K562 (cell line): ENCODE data around the gene FBXW2. TPM values are rescaled to one million over a fixed set of nuclear protein-coding genes. Genes with fewer than 3 reads are reported as not detected.

Experiments
- ATAC-seq: fragments of 200-7000 bp; cut with Tn5 transposase; 3 replicates; pipeline ENCODE4 v1.9.1; 2020; ENCODE audit warnings: moderate library complexity
- BruUV-seq: library from RNA; stranded (reverse); fragments of 400-500 nt; replicated peaks from 2 replicates; lab custom pipeline; 2021; lab: Mats Ljungman, UMichigan
- CTCF ChIA-PET: fragments of 300-600 bp; formaldehyde crosslinking; extraction: SDS; loops from one replicate; lab custom pipeline; 2021; ENCODE audit warnings: low intra/inter-chr PET ratio; lab: Yijun Ruan, JAX
- POLR2A ChIA-PET: fragments of 300-600, 350-650 bp; sonication (Branson Sonifier 250); formaldehyde crosslinking; extraction: SDS; loops from one replicate; lab custom pipeline; 2021; ENCODE audit warnings: antibody characterized with exemption, inconsistent platforms; lab: Yijun Ruan, JAX
- DNase-seq, 4 experiments: peaks; one replicate each; pipeline versions ENCODE4 v3.0.0 to v3.0.0-alpha.2; 2011 to 2018; ENCODE audit warnings: low spot score in 3 of 4, mixed read lengths in 3 of 4; ENCODE audit errors: extremely low read depth in 1 of 4
- FAIRE-seq: peaks from 2 replicates; lab custom pipeline; 2011; peaks lifted over from hg19 to GRCh38; lab: Jason Lieb, UNC
- H2AFZ ChIP-seq: 2 replicates; pipeline ENCODE4 v1.6.0; 2011; ENCODE audit warnings: low read depth, low read length, control low read depth, inconsistent platforms
- H3K27ac ChIP-seq: fragments of 200-600 bp; 3 replicates; pipeline ENCODE4 v1.8.0; 2011; ENCODE audit warnings: low read depth, mild to moderate bottlenecking, control low read depth, inconsistent platforms, low read length, moderate library complexity, mixed read lengths; ENCODE audit errors: extremely low read depth
- H3K27me3 ChIP-seq, 2 experiments: fragments of 300-600 bp in 1 of 2; 2 replicates in 1 of 2; 3 replicates in 1 of 2; pipeline versions ENCODE4 v1.6.0 to v1.8.0; 2011; ENCODE audit warnings: inconsistent platforms in 2 of 2, low read length in 2 of 2, mild to moderate bottlenecking in 1 of 2, mixed read lengths in 1 of 2, moderate library complexity in 1 of 2; ENCODE audit not compliant: control insufficient read depth in 2 of 2, insufficient read depth in 2 of 2
- H3K36me3 ChIP-seq: fragments of 300-600 bp; 3 replicates; pipeline ENCODE4 v1.8.0; 2011; ENCODE audit warnings: mild to moderate bottlenecking, low read length, inconsistent platforms; ENCODE audit not compliant: control insufficient read depth, insufficient read depth
- H3K4me1 ChIP-seq, 2 experiments: fragments of 200-600 bp in 1 of 2; replicated peaks in 1 of 2; 2 replicates in 1 of 2; 3 replicates in 1 of 2; pipeline versions ENCODE4 v1.5.1 to v1.8.0; 2011; ENCODE audit warnings: inconsistent platforms in 2 of 2, low read length in 2 of 2, mild to moderate bottlenecking in 1 of 2, mixed read lengths in 1 of 2, moderate library complexity in 1 of 2; ENCODE audit not compliant: control insufficient read depth in 2 of 2, insufficient read depth in 2 of 2
- H3K4me2 ChIP-seq: 2 replicates; pipeline ENCODE4 v1.6.1; 2011; ENCODE audit warnings: low read length, control low read depth, inconsistent platforms, mixed read lengths; ENCODE audit not compliant: insufficient read depth
- H3K4me3 ChIP-seq: fragments of 200-600 bp; sonication (generic), shearing (Covaris generic); 2 replicates; pipeline ENCODE4 v1.5.1; 2016; ENCODE audit warnings: control low read depth, inconsistent platforms
- H3K79me2 ChIP-seq: fragments of 200-600 bp; 3 replicates; pipeline ENCODE4 v1.8.0; 2011; ENCODE audit warnings: low read length, inconsistent platforms; ENCODE audit not compliant: control insufficient read depth, insufficient read depth
- H3K9ac ChIP-seq, 2 experiments: 2 replicates each; pipeline versions ENCODE4 v1.6.0 to v1.6.1; 2011; ENCODE audit warnings: low read depth in 2 of 2, low read length in 2 of 2, control low read depth in 1 of 2, inconsistent platforms in 1 of 2, mild to moderate bottlenecking in 1 of 2, mixed read lengths in 1 of 2; ENCODE audit not compliant: insufficient read depth in 1 of 2
- H3K9me1 ChIP-seq: one replicate; pipeline ENCODE4 v1.6.0; 2011; ENCODE audit warnings: inconsistent platforms, mild to moderate bottlenecking, low read length, moderate library complexity; ENCODE audit not compliant: control insufficient read depth, insufficient read depth
- H3K9me3 ChIP-seq: replicated peaks from 2 replicates; pipeline ENCODE4 v1.5.1; 2011; ENCODE audit warnings: low read depth, low read length, inconsistent platforms; ENCODE audit not compliant: control insufficient read depth, insufficient read depth
- H4K20me1 ChIP-seq: replicated peaks from 2 replicates; pipeline ENCODE4 v1.6.1; 2011; ENCODE audit warnings: low read length, inconsistent platforms, mixed read lengths; ENCODE audit not compliant: control insufficient read depth, insufficient read depth
- AFF1 ChIP-seq, 2 experiments: fragments of 450-650 bp; IDR thresholded peaks; 2 replicates each; pipeline ENCODE4 v1.6.1; 2018; ENCODE audit warnings: mild to moderate bottlenecking in 2 of 2, low read depth in 1 of 2; ENCODE audit not compliant: partially characterized antibody in 2 of 2
- BCL6 ChIP-seq: fragments of 250-450 bp; sonication (Bioruptor Pico); IDR thresholded peaks from 2 replicates; pipeline ENCODE4 v1.4.0; 2020
- CEBPB ChIP-seq: fragments of 450-650 bp; IDR thresholded peaks from 2 replicates; pipeline ENCODE4 v1.6.1; 2016; ENCODE audit warnings: missing genetic modification characterization, missing compliant biosample characterization
- CHD4 ChIP-seq: fragments of 200-600 bp; sonication (generic); IDR thresholded peaks from 3 replicates; pipeline ENCODE4 v1.6.1; 2012; ENCODE audit warnings: low read depth, mild to moderate bottlenecking, mixed read lengths, low read length, inconsistent platforms; ENCODE audit not compliant: insufficient read depth, insufficient replicate concordance, poor library complexity, severe bottlenecking
- CXXC5 ChIP-seq: fragments of 250-450 bp; sonication (Bioruptor Pico); IDR thresholded peaks from 2 replicates; pipeline ENCODE4 v1.8.0; 2022; ENCODE audit warnings: inconsistent platforms, mild to moderate bottlenecking, moderate library complexity
- DLX4 ChIP-seq: fragments of 250-450 bp; sonication (Bioruptor Pico); IDR thresholded peaks from 2 replicates; pipeline ENCODE4 v1.6.1; 2021; ENCODE audit warnings: mild to moderate bottlenecking
- GATAD2A ChIP-seq: fragments of 450-650 bp; IDR thresholded peaks from 2 replicates; pipeline ENCODE4 v1.6.1; 2017
- GTF2F1 ChIP-seq: IDR thresholded peaks from 2 replicates; pipeline ENCODE4 v1.6.1; 2011; ENCODE audit warnings: low read depth, low read length, improper control_type of control experiment
- HLTF ChIP-seq: fragments of 450-650 bp; IDR thresholded peaks from 2 replicates; pipeline ENCODE4 v1.6.1; 2016
- KLF10 ChIP-seq: fragments of 250-450 bp; sonication (Bioruptor Pico); IDR thresholded peaks from 2 replicates; pipeline ENCODE4 v1.6.1; 2021; ENCODE audit warnings: matching md5 sums
- MEF2A ChIP-seq: IDR thresholded peaks from 2 replicates; pipeline ENCODE4 v1.6.1; 2011; ENCODE audit warnings: low read depth, mild to moderate bottlenecking, low read length, moderate library complexity; ENCODE audit not compliant: control insufficient read depth
- NUFIP1 ChIP-seq: fragments of 450-650 bp; IDR thresholded peaks from 2 replicates; pipeline ENCODE4 v1.6.1; 2018; ENCODE audit not compliant: partially characterized antibody
- ZBTB7A ChIP-seq: IDR thresholded peaks from 2 replicates; pipeline ENCODE4 v1.6.1; 2011; ENCODE audit warnings: low read depth, mild to moderate bottlenecking, low read length, moderate library complexity, borderline replicate concordance; ENCODE audit not compliant: control insufficient read depth
- ZNF583 ChIP-seq: fragments of 250-450 bp; sonication (Bioruptor Pico); IDR thresholded peaks from 2 replicates; pipeline ENCODE4 v1.4.0; 2020
- whole genome bisulfite sequencing: fragments of 100-300 bp; shearing (Covaris generic); methylation state at CpG from one replicate; pipeline ENCODE4 v1.1.6; 2016; ENCODE audit warnings: low coverage, mixed read lengths; ENCODE audit not compliant: insufficient coverage; ENCODE audit errors: missing lambda C conversion rate; 5-methylcytosine and 5-hydroxymethylcytosine counted together
- in situ Hi-C: fragments of 300-500 bp; cut with MboI; formaldehyde crosslinking; loops from 4 replicates; pipeline ENCODE4 v1.15.0; 2018; ENCODE audit warnings: inconsistent platforms, mixed read lengths
- intact Hi-C: fragments of 100-400 bp; cut with micrococcal nuclease; formaldehyde crosslinking; loops from 2 replicates; pipeline ENCODE4 v1.14.2; 2022
- polyA plus RNA-seq, 8 experiments: library from polyadenylated mRNA; depleted of rRNA in 4 of 8; stranded (reverse) in 5 of 8; unstranded in 3 of 8; fragments of >200 nt; fragmentation: Nextera tagmentation in 2 of 8; fragmentation: Illumina TruSeq in 1 of 8; extraction: Ambion mirVana in 2 of 8; extraction: Trizol in 1 of 8; gene quantifications; 2 replicates each; pipeline versions ENCODE4 v1.2.1 to v1.2.3, GENCODE V29; 2011 to 2014; ENCODE audit warnings: inconsistent platforms in 1 of 8, missing spikeins in 1 of 8
- total RNA-seq, 7 experiments: library from RNA; depleted of rRNA in 6 of 7; stranded (reverse); fragments of >200 nt in 6 of 7; fragmentation: Illumina TruSeq in 2 of 7; extraction: Trizol in 2 of 7; gene quantifications; 2 replicates each; pipeline versions ENCODE4 v1.2.1 to v1.2.3, GENCODE V29; 2011 to 2021; ENCODE audit warnings: low replicate concordance in 1 of 7

Gene FBXW2
- total and polyA plus RNA-seq, 9 of the 15 experiments (the other 6 are each of a cell fraction or from before 2014, with no cell fraction given) = 2.5 to 57.8 (median 28.1) TPM

- DNase-seq (no peak), FAIRE-seq (no peak)
- Histone ChIP-seq H3K9ac (no peak overlapping the region), H3K4me1 (peaks cover 0 to 5% of the 10 kb centered on the region in 2 experiments; a peak in 3 of 5 replicates), H3K4me2 (no peak overlapping the region), H2AFZ (no peak overlapping the region), H3K27me3 (no peaks in the 10 kb centered on the region), H3K79me2 (0 out of 3 replicates have a peak, but pooled peaks cover 3% of the 10 kb centered on the region), H3K9me3 (no peaks in the 10 kb centered on the region)
- intact Hi-C loops (loop anchor here (5.0 kb wide), 5 partner anchors 107 to 642 kb away; partner anchors contain the start of gene RAB14), in situ Hi-C loops (loop anchor here (10.0 kb wide), 1 partner anchor 635 kb away; no protein-coding TSS in a partner anchor)
- CTCF ChIA-PET = no interaction called here
- no TSS peak for BruUV-seq
- no peak for TF ChIP-seq HLTF
- TF ChIP-seq ZNF583 (CRISPR knock-in tag) = no peak
- TF ChIP-seq BCL6 (CRISPR knock-in tag) = no peak
- no peak for TF ChIP-seq KLF10 (CRISPR knock-in tag)
- no peak for TF ChIP-seq CXXC5
- TF ChIP-seq GATAD2A = no peak
- no peak for TF ChIP-seq ZBTB7A
- no peak for TF ChIP-seq CHD4
- no peak for TF ChIP-seq CEBPB (tag)
- TF ChIP-seq MEF2A = no peak
- no peak for TF ChIP-seq GTF2F1
- no peak for TF ChIP-seq NUFIP1
- no peak for TF ChIP-seq AFF1 (IDR thresholded peaks at IDR 0.05; ENCODE audit: low read depth in 1 of 2, partially characterized antibody in 2 of 2)
- TF ChIP-seq DLX4 (CRISPR knock-in tag) = no peak
- TF ChIP-seq, all 486 proteins: peak for 0
- H4K20me1 ChIP-seq = no peaks in the 10 kb centered on the region
- 96% methylated on average over 9 of the region's 9 CpGs for WGBS
- no peak for ATAC-seq
- POLR2A ChIA-PET = interaction anchor here (0.6 to 1.1 kb wide), 2 partner anchors 7 to 18 kb away, joined by 3 read pairs; no protein-coding TSS in a partner anchor
- H3K4me3 ChIP-seq = no peak overlapping the region
- no peaks in the 10 kb centered on the region for H3K9me1 ChIP-seq
- peaks cover 70% of the 10 kb centered on the region for H3K36me3 ChIP-seq
- H3K27ac ChIP-seq = no peak overlapping the region
Measured at GRCh38 chr9:120759755-120760400, 33.3 kb downstream of the FBXW2 start.
